Left lobe of liver (tissue), 2 donors: Measurements from ENCODE around the gene FGD2. TPM values are rescaled to one million over a fixed set of nuclear protein-coding genes. Genes with fewer than 3 reads are reported as not detected.
"Not testable (repeated sequence)": the region's sequence is repeated elsewhere in the genome, so short reads cannot be mapped to it uniquely, and the experiment has no call there.

ENCODE experiments used
- ATAC-seq: fragments of 200-7000 bp; cut with Tn5 transposase; one replicate; pipeline ENCODE4 v1.9.1; 2020; ENCODE audit warnings: mild to moderate bottlenecking, moderate library complexity
- DNase-seq: peaks from one replicate; pipeline ENCODE4 v3.0.0-alpha.2; 2020; ENCODE audit warnings: low spot score
- total RNA-seq: library from RNA; stranded (reverse); gene quantifications from one replicate; pipeline ENCODE4 v1.2.1, GENCODE V29; 2021
- donor health status: DM: no; HTN: no; CAD: no; lungs with moderate emphysema.
- donor health status: DM: no; HTN: yes; CAD: no.

The FGD2 gene
- total RNA-seq, 1 donor from 2014 or later: 10.3 TPM

- DNase-seq: no peak
Measured at GRCh38 chr6:37054580-37054979, 49.1 kb downstream of the FGD2 start.

GRCh38 chr6:37056112-37056403, 50.6 kb downstream of the FGD2 start:
- ATAC-seq: no peak

More at GRCh38 chr6:37054580-37054979, 49.1 kb downstream of the FGD2 start:
- ATAC-seq: no peak

GRCh38 chr6:37056439-37057127, 51.1 kb downstream of the FGD2 start:
- DNase-seq (no peak), ATAC-seq (no peak)

More at GRCh38 chr6:37056112-37056403, 50.6 kb downstream of the FGD2 start:
- no peak for DNase-seq

GRCh38 chr6:37057128-37057471, 51.6 kb downstream of the FGD2 start:
- DNase-seq: no peak
- ATAC-seq: no peak

- ATAC-seq (no peak), DNase-seq (no peak)
Measured at GRCh38 chr6:37057678-37058077, 52.2 kb downstream of the FGD2 start.

- no peak for ATAC-seq
- DNase-seq: no peak
Measured at GRCh38 chr6:37058084-37058586, 52.7 kb downstream of the FGD2 start.

GRCh38 chr6:37058984-37059343, 53.5 kb downstream of the FGD2 start:
- ATAC-seq, DNase-seq: not testable (repeated sequence)

GRCh38 chr6:37059344-37060194, 54.1 kb downstream of the FGD2 start:
- ATAC-seq: peak; percentile 71
- peak; percentile 63 for DNase-seq

GRCh38 chr6:37060195-37060559, 54.7 kb downstream of the FGD2 start:
- DNase-seq: no peak
- ATAC-seq: no peak

GRCh38 chr6:37061157-37061804, 55.8 kb downstream of the FGD2 start:
- ATAC-seq (peak; percentile 94), DNase-seq (peak; percentile 95)

- DNase-seq (no peak), ATAC-seq (no peak)
Measured at GRCh38 chr6:37062424-37062823, 57.0 kb downstream of the FGD2 start.

GRCh38 chr6:37068356-37069270, 63.2 kb downstream of the FGD2 start:
- no peak for ATAC-seq
- DNase-seq: no peak

- DNase-seq: no peak
- no peak for ATAC-seq
Measured at GRCh38 chr6:37069639-37070038, 64.2 kb downstream of the FGD2 start.

GRCh38 chr6:37072526-37072925, 67.1 kb downstream of the FGD2 start:
- ATAC-seq: no peak
- no peak for DNase-seq

GRCh38 chr6:37074053-37074827, 68.8 kb downstream of the FGD2 start:
- peak; percentile 78 for ATAC-seq
- no peak for DNase-seq

- no peak for DNase-seq
- ATAC-seq: no peak
Measured at GRCh38 chr6:37077191-37077904, 71.9 kb downstream of the FGD2 start.

- no peak for DNase-seq
Measured at GRCh38 chr6:37077905-37078296, 72.4 kb downstream of the FGD2 start.

More at GRCh38 chr6:37077905-37078296, 72.4 kb downstream of the FGD2 start:
- no peak for ATAC-seq
